ENCODE measurements around the gene C1QTNF12.
"Not testable (repeated sequence)": the region's sequence is repeated elsewhere in the genome, so short reads cannot be mapped to it uniquely, and the experiment has no call there.

C1QTNF12 gene

DNA sequence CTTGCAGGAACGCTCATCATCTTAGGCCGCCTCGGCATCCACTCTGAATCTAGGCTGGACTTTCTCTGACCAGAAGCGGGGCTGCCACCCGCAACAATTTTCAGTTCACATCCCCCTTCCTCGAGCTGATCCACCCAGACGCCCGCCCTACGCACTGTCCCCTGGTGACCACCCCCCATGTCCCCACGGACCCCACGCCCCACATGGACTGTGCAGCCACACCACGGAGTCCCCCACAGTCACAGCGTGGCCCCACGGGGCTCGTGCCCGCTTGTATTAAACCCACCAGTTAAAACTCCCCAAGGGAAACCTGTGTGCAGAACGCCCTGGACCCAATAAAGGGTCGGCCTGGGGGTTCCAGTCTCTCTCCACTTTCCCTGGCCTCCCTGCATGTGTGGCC, 13.0 kb upstream of the C1QTNF12 start:
- DNase-seq (ENCODE audit: low spot score) = no peak

DNA sequence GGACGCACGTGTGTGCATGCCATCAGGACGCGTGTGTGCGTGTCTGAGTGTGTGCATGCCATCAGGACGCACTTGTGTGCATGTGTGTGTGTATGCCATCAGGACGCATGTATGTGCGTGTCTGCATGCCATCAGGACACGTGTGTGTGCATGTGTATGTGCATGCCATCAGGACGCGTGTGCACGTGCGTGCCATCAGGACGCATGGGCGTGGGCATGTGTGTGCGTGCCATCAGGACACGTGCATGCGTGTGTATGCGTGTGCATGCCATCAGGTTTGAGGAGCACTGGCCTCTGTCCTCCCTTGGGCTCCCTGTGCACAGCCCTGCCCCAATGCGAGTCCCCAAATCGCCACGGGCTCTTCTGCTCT, 12.6 kb upstream of the C1QTNF12 start:
- DNase-seq (ENCODE audit: low spot score) = no peak

DNA sequence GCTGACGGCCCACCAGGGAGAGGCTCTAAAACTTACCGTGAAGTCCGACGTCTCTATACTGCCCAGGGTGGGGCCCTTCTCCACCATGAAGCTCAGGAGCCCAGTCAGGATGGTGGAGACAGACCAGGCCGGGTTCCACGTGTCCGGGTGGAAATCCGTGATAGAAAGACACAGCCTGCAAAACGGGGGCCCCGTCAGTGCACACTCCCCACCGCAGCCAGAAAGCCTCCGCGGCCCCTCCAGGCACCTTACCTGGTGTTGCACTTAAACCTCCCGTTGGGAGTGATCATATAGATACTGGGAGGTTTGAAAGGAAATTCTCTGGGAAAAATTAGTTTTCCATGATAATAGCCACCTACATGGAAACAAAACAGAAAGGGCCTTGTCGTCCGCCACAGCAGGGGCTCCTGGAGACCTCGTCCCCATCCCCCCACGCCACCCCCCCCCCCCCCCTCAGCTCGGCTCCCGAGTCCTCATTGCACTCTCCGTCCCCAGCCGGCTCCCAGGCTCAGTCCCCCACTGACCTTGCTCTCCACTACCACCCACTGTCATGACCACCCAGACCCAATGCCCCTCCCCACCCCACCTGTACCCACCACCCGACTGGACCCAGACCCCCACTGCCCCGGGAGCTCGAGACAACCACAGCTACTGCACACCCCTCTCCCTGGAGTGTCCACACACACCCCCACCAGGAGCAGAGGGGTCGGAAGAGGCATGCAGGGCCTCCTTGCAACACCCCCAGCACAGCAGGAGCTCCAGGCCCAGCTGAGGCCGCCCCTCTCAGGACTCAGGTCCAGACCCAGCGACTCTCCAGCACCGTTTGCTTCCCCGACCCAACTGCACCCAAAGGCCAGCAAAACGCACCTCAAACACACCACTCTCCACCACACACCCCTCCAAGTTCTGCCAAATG, 10.7 kb upstream of the C1QTNF12 start:
- no peak for DNase-seq (ENCODE audit: low spot score)

DNA sequence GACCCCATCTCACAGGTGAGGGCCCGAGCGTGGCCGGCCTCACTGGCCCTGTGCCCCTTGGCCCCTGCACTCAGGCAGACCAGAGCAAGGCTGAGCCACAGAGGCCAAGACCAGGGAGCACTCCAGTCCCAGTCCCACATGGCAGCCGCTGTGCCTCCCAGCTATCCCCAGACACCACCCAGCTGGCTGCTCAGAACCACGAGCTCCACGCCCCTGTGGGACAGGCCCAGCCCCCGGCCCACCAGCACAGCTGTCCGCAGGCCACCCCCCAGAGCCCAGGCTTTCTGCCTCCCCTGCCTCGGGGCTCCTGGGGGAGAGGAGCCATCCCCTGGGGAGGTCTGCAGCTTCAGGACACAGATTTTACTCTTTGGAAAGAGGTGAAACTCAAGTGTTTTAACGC, 9.1 kb upstream of the C1QTNF12 start:
- DNase-seq (ENCODE audit: low spot score) = no peak

DNA sequence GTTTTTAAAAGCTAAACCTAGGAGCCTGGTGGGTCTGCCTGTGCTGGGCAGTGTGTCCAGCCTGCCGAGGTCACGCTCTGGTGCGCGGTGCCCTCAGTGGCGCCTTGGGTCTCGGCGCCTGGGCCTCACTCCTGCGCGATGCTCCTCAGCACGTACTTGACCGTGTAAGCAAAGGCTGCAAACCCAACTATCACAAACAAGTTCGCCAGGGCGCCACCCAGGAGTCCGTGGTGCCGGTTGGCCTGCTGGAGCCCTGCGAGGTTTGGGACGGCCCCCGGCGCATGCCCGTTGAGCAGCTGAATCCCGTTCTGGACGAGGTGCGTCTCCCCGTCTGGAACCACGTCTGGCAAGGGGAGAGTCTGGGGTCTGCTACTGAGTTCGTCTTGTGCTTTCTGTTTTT, 8.6 kb upstream of the C1QTNF12 start:
- no peak for DNase-seq (ENCODE audit: low spot score)

DNA sequence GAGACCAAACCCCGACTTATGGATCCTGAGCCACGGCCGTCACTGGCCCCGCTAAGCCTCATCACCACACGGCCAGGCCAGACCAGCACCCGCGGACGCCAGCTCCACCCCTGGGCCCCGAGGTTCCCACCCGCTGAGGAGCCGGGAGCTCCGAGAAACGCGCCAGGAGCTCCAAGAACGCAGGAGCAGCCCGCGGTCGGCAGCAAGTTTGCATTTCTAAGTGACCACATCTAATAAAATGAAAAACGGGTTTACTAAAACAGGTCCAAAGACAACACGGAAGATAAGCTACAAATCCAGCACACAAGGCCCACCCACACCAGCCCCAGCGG, 8.1 kb upstream of the C1QTNF12 start:
- DNase-seq (ENCODE audit: low spot score) = no peak

DNA sequence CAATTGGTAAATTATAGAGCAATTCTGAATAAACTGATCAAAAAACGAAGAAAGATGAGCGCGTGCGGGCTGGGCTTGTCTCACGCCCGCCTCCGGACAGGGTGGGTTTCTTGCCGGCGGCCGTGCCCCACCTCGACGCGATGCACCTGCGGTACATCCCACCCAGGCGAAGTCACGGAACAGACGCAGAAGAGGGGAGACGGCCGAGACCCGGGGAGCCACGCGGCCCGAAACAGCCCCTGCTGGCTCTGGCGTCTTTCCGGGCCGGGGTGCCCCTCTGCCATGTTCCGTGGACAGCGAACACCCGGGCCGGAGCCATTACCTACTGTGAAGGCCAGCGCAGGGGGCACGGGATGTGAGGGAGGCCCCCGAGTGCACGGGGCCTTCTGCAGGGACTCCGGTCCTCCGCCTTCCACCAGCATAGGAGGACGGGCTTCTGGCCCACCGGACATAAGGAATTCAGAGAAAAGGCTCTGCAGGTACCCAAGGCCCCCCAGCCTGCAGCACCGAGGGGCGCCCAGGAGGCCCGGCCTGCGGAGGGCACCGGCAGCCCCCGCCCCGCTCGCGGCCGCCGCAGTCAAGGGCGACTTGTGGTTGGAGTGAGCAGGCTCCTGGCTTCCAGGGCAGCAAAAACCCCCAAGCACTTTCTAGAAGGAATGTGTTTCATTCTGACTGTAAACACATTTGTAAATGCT, 7.6 kb upstream of the C1QTNF12 start:
- DNase-seq (ENCODE audit: low spot score) = no peak

DNA sequence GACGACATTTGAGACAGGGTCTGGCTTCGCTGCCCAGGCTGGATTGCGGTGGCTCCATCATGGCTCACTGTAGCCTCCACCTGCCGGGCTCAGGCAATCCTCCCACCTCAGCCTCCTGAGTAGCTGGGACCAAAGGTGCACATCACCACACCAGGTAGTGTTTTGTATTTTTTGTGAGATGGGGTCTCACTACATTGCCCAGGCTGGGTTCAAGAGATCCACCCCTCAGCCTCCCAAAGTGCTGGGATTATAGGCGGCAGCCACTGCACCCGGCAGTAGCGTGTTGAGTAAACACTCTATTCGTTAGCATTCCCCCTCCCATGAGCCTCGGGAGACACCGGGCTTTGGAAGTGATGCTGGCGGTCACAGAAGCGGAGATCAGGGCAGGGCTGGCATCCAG, 6.8 kb upstream of the C1QTNF12 start:
- no peak for DNase-seq (ENCODE audit: low spot score)

DNA sequence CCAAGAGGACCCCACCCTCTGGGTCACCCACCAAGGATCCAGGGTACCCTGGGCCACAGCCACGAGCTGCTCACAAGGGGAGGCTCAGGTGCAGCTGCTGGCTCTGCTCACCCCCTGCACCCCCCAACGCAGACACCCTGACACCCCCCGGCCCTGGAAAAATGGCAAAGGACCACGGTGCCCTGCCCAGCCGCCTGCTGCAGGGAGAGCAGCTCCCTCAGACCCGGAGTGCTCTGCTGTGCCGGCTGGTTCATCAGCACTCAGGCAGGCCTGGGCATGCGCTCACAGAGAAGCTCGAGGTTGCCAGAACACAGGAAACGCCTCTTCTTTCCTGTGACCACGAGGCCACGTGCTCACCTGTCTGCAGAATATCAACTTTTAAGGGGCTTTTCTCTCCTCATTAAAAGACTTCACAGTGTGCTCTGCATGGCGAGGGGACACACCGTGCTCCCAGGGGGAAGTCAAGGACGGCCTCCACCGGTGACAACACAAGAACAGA, 4.3 kb upstream of the C1QTNF12 start:
- no peak for DNase-seq (ENCODE audit: low spot score)

DNA sequence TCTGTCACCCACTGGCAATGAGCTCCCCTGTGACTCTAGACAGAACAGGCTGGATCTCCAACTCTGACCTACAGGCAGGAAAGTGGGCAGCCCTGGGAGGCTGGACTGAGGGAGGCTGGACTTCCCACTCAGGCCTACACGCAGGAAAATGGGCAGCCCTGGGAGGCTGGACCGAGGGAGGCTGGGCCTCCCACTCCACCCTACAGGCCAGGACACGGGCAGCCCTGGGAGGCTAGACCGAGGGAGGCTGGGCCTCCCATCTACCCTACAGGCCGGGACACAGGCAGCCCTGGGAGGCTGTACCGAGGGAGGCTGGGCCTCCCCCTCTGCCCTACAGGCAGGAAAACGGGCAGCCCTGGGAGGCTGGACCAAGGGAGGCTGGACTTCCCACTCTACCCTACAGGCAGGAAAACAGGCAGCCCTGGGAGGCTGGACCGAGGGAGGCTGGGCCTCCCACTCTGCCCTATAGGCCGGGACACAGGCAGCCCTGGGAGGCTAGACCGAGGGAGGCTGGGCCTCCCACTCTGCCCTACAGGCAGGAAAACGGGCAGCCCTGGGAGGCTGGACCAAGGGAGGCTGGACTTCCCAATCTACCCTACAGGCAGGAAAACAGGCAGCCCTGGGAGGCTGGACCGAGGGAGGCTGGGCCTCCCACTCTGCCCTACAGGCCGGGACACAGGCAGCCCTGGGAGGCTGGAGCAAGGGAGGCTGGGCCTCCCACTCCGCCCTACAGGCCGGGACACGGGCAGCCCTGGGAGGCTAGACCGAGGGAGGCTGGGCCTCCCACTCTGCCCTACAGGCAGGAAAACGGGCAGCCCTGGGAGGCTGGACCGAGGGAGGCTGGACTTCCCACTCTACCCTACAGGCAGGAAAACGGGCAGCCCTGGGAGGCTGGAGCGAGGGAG, 1.7 kb upstream of the C1QTNF12 start:
- DNase-seq (ENCODE audit: low spot score) = not testable (repeated sequence)

DNA sequence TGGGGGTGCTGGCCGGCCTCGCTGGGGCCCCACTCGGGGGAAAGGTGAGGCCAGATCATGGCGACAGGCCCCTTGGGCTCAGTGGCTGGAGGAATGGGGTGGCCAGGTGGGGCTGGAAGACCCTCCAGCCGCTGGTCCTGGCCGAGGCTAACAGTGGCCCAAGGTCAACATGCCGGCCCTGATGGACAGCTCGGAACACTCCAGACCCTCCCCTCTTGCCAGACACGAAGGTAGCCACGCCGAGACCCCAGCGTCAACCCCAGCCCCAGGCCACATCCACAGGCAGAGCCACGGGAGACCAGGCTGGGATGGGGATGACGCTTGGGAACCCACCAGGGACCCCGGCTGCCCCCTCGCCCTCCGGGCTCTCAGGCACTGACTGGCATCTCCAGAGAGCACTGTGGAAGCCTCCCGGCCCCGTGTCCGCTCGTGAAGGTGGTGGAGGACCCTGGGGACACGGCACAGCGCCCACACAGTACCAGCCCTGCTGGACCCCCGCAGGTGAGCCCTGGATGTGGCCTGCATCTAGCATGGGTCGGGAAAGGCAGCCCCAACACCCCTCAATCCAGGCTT, 905 bp upstream of the C1QTNF12 start:
- DNase-seq (ENCODE audit: low spot score) = no peak

DNA sequence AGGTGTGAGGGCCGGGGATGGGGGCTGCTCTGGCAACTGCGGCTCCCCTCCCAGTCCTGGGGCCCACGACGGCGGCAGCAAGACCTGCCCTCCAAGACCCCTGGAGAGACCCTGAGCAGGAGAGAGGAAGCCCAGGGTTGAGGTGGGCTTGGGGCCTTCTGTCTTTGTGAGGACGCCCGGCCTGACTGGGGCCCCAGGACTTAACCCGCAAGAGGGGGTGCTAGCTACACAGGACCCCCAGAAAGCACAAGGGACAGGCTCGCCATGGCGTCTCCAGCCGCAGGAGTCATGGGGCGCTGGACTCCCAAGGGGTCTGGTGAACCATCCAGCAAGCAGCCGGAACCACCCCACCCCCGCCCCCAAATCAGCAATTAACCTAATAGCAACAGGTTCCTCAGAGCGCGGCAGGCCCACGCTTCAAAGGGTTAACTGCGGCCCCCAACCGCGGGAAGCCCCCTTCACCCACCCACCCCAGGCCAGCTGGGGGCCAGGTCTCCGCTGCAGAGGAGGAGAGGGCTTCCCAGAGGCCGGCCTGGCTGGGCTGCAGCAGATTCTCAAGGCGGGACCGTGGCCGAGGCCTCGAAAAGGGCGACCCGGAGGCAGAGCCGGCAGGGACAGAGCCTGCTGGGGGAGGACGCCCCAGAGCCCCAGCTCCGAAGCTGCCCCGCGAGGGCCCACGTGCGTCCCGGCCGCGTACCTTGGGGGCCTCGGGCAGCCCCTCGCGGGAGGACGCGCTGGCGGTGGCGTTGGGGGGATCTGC, 525 bp downstream of the C1QTNF12 start:
- no peak for DNase-seq (ENCODE audit: low spot score)

DNA sequence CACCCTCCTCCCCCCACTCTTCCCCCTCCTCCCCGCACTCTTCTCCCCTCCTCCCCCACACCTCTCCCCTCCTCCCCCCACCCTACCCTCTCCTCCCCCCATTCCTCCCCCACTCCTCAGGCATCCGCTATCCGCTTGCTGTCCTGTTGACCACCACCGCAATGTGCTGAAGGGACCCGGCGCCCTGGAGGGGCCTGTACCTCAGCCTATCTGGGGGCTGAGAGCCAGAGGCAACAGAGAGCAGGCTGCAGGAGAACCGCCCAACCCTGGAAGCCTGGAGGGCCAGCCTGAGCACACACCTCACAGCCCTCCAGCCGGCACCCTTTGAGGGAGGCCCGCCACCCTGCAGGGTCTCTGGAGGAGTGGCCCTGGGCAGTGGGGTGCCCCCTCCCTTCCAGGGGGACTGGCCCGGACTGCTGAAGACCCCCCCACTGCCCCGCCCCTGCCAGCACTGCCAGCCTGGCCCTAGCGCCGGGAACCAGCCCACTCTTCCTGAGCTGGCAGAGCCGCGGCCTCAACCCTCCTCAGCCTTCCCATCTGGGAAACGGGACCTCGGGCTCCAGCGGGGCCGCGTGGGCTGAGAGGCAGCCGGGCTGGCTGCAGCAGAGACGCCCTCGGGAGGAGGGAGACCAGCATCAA, 1.2 kb downstream of the C1QTNF12 start:
- no peak for DNase-seq (ENCODE audit: low spot score)

DNA sequence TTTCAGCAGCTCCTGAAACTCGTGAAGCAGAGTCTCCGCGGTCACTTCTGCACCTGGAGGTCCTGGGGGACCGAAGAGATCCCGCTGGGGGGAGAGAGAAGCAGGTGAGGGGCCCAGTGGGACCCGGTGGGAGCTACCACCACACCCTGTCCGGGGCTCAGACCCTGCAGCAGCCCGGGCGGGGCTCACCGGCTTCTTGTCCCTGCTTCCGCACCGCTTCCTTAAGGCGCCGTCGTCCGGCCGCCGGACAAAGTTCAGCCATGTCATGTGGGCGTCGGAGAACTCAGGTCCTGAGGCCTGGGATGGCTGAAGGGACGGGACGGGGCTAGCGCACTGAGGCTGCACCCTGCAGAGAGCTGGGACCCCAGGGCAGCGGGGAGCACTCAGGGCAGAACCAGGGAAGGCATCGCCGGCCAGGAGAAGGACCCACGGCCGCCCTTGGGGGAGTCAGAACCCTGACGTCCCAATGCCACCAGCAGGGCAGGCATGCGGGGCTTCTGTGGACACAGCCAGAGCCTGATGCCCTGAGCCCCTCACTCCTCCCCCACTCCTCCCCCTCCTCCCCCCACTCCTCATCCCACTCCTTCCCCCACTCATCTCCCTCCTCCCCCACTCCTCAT, 2.2 kb downstream of the C1QTNF12 start:
- no peak for DNase-seq (ENCODE audit: low spot score)

DNA sequence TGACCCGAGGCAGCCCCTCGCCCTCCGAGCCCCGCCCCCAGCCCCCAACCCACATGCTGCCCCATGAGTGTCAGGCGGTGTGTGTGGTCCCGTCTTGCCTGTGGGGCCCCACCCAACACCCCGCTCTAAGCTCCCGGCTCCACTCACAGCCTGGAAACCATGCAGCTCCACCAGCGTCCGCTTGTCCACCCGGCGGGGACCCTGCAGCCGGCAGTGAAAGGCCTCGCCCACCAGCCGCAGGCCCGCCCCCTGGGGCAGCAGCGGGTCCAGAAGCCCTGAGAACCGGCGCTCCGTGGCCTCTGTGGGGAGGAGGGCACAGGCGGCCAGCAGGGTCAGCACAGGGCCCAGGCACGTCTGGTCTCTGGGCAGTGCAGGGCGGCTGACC, 2.7 kb downstream of the C1QTNF12 start:
- no peak for DNase-seq (ENCODE audit: low spot score)

DNA sequence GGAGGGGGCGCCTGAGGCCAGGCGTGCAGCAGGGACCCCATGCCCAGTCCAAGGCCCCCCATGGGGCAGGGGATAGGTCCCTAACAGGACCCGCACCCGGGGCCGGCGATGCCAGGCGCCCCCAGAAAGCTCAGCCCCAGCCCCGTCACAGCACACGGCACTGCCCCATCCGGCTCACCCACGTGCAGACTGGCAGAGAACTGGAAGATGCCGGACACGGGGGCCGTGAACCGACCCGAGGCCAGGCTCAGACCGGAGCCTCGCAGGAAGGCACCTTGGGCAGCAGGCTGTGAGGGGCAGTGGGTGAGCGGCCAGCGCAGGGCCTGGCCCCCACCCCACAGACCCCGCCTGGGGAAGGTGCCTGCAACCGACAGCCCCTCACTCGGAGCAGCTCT, 3.3 kb downstream of the C1QTNF12 start:
- no peak for DNase-seq (ENCODE audit: low spot score)

DNA sequence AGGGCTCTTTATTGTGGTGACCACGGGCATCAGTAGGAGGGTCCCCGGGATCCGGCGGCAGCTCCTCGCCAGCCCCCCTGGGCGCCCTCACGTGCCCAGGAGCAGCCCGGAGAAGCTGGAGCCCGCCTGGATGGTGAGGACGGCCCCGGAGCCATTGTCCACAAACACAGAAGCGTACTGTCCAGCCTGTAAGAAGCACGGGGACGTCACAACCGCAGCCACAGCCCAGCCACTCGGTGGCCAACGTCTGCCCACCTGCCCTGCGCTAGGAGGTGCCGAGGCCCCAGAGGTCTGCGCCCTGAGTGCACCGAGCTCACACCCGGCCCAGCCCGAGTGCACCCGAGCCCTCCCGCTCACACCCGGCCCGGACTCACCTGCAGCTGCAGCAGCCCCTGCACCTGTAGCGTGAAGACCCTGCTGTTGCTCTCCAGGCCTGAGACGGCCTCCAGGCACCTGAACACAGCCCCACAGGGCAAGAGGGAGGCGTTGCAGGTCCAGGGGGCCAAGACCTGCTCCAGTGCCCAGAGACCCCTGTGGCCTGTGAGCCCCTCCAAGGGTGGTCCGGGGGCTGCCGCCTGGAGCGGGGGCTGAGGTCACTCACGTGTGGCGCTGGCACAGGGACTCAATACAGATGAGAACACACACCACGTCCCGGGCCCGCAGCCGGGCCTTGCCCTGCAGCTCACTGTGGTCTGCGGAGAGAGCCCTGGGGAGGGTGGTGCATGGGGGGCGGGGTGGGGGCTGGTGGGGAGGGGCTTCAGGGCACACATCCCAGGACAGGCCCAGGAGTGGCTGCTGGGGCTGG, 3.9 kb downstream of the C1QTNF12 start:
- DNase-seq (ENCODE audit: low spot score) = no peak

DNA sequence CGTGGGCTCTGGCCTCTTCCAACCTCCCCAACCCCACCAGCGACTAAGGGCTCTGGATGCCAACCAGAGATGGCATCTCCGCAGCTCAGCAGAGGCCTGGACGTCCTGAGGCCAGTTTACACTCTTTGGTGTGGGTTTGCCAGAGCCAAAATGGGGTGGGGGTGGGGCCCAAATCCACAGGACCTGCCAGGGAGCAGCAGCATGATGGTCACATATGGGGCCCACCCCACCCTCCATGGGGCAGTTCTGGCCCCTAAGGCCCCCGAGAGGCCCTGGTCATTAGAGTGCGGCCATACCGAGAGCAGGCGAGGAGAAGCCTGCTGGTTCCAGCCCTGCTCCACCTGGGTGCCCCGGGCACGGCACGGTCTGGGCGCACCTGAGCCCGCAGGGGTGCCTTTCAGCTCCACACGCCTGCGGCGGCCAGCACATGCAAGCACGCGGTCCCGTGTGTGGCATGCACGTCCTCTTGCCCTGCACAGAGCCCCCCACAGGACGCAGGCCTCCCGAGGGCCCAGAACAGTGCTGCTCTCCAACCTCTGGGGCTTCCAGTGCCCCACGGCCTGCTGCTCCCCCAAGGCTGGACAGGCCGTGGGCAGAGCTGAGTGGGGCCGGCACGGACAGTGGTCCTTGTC, 4.8 kb downstream of the C1QTNF12 start:
- no peak for DNase-seq (ENCODE audit: low spot score)
